ENCODE measurements around the gene PTPN18.
"Not testable (repeated sequence)": the region's sequence is repeated elsewhere in the genome, so short reads cannot be mapped to it uniquely, and the experiment has no call there.

Gene PTPN18, protein sequence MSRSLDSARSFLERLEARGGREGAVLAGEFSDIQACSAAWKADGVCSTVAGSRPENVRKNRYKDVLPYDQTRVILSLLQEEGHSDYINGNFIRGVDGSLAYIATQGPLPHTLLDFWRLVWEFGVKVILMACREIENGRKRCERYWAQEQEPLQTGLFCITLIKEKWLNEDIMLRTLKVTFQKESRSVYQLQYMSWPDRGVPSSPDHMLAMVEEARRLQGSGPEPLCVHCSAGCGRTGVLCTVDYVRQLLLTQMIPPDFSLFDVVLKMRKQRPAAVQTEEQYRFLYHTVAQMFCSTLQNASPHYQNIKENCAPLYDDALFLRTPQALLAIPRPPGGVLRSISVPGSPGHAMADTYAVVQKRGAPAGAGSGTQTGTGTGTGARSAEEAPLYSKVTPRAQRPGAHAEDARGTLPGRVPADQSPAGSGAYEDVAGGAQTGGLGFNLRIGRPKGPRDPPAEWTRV

DNA sequence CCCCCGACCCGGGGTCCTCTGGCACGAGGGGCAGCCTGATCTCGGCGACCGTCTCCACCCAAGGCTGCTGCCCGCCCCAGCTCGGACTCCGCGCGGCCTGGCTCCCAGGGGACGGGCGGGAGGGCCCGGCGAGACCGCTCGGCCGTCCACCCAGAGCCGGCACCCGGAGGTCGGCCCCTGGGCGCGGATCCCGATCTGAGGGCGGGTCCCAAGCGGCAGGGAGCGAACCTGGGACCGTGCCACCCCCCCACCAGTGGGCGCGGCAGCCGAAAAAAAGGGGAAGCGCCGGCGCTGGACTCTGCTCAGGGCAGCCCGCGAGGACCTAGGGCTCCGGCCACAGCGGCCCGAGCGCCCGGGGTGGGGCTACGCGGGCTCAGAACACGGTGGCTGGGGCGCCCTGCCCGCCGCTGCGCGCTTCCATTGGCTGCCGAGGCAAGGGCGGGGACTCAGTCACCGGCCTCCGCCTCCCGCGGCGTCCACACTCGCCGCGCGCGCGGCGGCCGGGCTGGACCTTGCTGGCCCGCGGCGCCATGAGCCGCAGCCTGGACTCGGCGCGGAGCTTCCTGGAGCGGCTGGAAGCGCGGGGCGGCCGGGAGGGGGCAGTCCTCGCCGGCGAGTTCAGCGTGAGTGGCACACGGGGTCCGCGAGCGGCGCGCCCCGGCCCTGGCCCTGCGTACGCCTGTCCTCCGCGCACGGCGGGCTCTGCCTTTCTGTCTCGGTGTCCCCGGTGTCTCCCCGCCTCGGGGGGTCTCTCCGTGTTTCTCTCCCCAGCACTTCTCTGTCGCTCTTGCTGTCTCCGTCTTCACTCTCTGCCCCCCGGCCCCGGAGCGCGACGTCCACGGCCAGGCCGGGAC lies at the start of gene PTPN18:
Gene PTPN18 (plus strand): TSS at position 479 of the 854 bp plus-strand sequence. CDS start 52 bp downstream, at position 531.
- DNase-seq (peak; percentile 48), ATAC-seq (replicated peaks) (peak; percentile 94 to 95)
- Mint-ChIP-seq H3K9me3 (peaks cover 0 to 6% of the 10 kb centered on the region in 2 donors), H3K4me3 (peak within 1 kb of the TSS; percentile 84 to 86), H3K27ac (peak within 1 kb of the TSS; percentile 71), H3K4me1 (peaks cover 17 to 30% of the 10 kb centered on the region in 2 donors), H3K27me3 (no peaks in the 10 kb centered on the region), H3K36me3 (peaks cover 5 to 16% of the 10 kb centered on the region in 2 donors)

GRCh38 chr2:130307850-130308249 lies 48.0 kb upstream of the PTPN18 start:
- DNase-seq (no peak), ATAC-seq (replicated peaks) (no peak)
- Mint-ChIP-seq H3K4me3 (no peak overlapping the region), H3K27ac (no peak overlapping the region), H3K27me3 (peaks cover 11 to 18% of the 10 kb centered on the region in 2 donors), H3K9me3 (no peaks in the 10 kb centered on the region), H3K36me3 (no peaks in the 10 kb centered on the region), H3K4me1 (peaks cover 0 to 2% of the 10 kb centered on the region in 2 donors)

DNA sequence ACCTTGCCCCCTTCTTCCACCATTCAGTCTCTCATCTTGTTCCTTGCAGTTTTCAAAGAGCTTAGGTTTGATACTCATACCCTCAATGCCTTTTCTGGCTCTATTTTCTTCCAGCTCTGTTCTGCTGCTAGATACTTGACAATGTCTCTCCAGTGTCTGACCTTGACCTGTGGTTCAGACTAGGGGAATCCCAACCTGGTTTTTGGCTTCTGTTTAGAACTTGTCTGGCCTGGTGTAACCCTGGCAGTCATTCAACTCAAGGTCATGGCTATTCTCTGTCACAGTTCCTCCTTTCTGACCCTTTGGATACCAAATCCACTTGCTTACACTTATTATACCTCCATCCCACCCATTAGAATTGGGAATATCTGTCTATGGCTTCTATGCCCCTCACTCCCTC lies 45.0 kb upstream of the PTPN18 start:
- H3K4me1 Mint-ChIP-seq, result peaks cover 0 to 2% of the 10 kb centered on the region in 2 donors
- DNase-seq (no peak), ATAC-seq (replicated peaks) (peak in 1 of 2 donors; percentile 39)
- H3K36me3 Mint-ChIP-seq, result no peaks in the 10 kb centered on the region
- peaks cover 19 to 28% of the 10 kb centered on the region in 2 donors for H3K27me3 Mint-ChIP-seq
- no peak overlapping the region for H3K4me3 Mint-ChIP-seq
- H3K9me3 Mint-ChIP-seq, result no peaks in the 10 kb centered on the region
- H3K27ac Mint-ChIP-seq, result no peak overlapping the region

DNA sequence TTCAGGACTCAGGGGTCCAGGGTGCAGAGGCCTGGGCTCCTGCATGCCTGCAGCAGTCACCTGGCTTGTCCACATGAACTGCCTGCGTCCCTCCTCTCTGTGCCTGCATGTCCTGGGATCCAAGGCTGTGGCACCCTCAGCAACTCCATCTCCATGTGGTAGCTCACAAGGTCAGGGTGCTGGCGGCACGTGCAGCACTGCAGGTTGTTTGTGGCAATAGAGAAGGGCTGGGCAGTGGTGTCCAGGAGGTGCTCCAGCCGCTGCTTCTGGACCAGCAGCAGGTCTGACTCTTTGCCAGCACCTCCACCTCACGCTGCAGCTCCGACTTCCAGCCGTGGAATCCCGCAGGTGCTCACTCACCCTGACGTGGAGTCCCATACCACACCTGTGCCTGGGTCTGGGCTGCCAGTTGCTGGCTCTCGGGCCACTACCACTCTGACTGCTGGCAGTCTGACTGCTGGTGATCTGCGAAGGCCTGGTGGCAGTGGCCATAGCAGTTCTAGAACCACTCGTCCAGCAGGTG lies 42.0 kb upstream of the PTPN18 start:
- peaks cover 0 to 2% of the 10 kb centered on the region in 2 donors for H3K4me1 Mint-ChIP-seq
- H3K27me3 Mint-ChIP-seq, result peaks cover 16 to 34% of the 10 kb centered on the region in 2 donors
- H3K9me3 Mint-ChIP-seq, result no peaks in the 10 kb centered on the region
- no peaks in the 10 kb centered on the region for H3K36me3 Mint-ChIP-seq
- no peak for DNase-seq
- H3K4me3 Mint-ChIP-seq, result no peak overlapping the region
- H3K27ac Mint-ChIP-seq, result no peak overlapping the region
- no peak for ATAC-seq (replicated peaks)

DNA sequence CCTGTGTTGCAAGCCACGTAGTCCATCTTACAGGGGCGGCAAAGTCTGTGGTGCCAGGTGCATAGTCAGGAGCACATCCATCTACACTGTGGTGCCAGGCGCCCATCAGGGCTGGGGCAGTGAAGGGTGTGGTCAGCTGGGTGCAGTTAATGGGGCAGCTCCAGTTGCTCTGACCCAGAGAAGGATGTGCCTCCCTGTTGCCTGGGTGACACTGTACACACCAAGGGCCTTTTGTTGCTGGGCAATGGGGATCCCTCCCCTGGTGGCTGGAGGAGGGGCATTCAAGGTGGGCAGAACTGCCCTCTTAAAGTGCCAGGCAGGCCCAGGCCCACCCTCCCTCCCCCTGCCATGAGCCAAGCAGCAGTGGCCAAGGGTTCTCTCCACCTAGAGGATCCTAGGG lies 41.5 kb upstream of the PTPN18 start:
- Mint-ChIP-seq H3K4me3 (no peak overlapping the region), H3K4me1 (peaks cover 0 to 2% of the 10 kb centered on the region in 2 donors), H3K27ac (no peak overlapping the region), H3K36me3 (no peaks in the 10 kb centered on the region), H3K27me3 (peaks cover 19 to 37% of the 10 kb centered on the region in 2 donors), H3K9me3 (no peaks in the 10 kb centered on the region)
- DNase-seq (no peak), ATAC-seq (replicated peaks) (no peak)

DNA sequence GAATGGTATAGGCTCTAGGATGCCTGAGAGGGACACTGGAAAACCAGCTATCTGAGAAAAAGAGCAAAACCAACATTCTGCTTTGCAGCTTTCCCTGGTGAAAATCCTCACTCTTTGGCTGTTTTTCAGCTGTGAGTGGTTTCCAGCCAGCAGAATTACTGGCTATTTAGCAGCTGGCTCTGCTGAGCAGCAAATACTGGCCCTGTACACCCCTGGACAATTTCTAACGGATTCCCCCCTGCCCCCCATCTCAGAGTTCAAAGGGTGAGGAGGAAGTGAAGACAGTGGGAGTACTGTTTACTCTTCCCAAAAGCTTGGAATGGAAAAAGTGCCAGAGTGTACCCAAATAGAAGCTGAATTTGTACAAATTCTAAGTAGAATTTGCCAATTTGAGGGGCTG lies 39.3 kb upstream of the PTPN18 start:
- no peaks in the 10 kb centered on the region for H3K9me3 Mint-ChIP-seq
- DNase-seq (no peak), ATAC-seq (replicated peaks) (no peak)
- H3K27me3 Mint-ChIP-seq, result peaks cover 25 to 44% of the 10 kb centered on the region in 2 donors
- H3K4me3 Mint-ChIP-seq, result no peak overlapping the region
- H3K36me3 Mint-ChIP-seq, result no peaks in the 10 kb centered on the region
- H3K4me1 Mint-ChIP-seq, result peaks cover 0 to 2% of the 10 kb centered on the region in 2 donors
- no peak overlapping the region for H3K27ac Mint-ChIP-seq

GRCh38 chr2:130318906-130319305 lies 37.0 kb upstream of the PTPN18 start:
- Mint-ChIP-seq H3K27ac (no peak overlapping the region), H3K36me3 (no peaks in the 10 kb centered on the region), H3K4me1 (peaks cover 0 to 2% of the 10 kb centered on the region in 2 donors), H3K27me3 (peaks cover 27 to 51% of the 10 kb centered on the region in 2 donors), H3K4me3 (no peak overlapping the region), H3K9me3 (no peaks in the 10 kb centered on the region)
- DNase-seq (no peak), ATAC-seq (replicated peaks) (no peak)

GRCh38 chr2:130319536-130319935 lies 36.3 kb upstream of the PTPN18 start:
- H3K4me3 Mint-ChIP-seq, result no peak overlapping the region
- no peak overlapping the region for H3K27ac Mint-ChIP-seq
- no peak for ATAC-seq (replicated peaks)
- peaks cover 0 to 2% of the 10 kb centered on the region in 2 donors for H3K4me1 Mint-ChIP-seq
- no peaks in the 10 kb centered on the region for H3K9me3 Mint-ChIP-seq
- no peak for DNase-seq
- H3K36me3 Mint-ChIP-seq, result no peaks in the 10 kb centered on the region
- peaks cover 27 to 54% of the 10 kb centered on the region in 2 donors for H3K27me3 Mint-ChIP-seq

DNA sequence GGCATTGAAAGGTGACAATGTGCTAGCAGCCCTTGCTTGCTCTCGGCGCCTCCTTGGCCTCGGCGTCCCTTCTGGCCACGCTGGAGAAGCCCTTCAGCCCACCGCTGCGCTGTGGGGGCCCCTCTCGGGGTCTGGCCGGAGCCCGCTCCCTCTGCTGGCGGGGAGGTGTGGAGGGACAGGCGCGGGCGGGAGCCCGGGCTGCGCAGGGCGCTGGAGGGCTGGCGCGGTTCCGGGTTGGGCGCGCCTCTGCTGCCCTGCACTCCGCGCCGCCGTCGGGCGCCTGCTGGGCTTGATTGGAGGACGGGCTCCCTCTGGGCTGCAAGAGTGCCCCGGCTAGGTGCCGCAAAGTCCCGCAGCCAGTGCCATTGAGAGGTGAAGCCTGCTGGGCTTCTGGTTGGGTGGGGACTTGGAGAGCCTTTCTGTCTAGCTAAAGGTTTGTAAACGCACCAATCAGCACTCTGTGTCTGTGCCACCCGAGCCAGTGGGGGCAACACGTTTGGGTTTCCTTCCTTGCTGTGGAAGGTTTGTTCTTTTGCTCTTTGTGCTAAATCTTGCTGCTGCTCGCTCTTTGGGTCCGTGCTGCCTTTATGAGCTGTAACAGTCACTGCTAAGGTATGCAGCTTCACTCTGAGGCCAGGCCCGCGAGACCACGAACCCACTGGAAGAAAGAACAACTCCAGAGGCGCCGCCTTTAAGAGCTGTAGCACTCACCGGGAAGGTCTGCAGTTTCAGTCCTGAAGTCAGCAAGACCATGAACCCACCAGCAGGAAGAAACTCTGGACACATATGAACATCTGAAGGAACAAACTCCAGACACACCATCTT lies 27.9 kb upstream of the PTPN18 start:
- Mint-ChIP-seq H3K27me3 (peaks cover 45 to 70% of the 10 kb centered on the region in 2 donors), H3K4me3 (no peak overlapping the region), H3K9me3 (no peaks in the 10 kb centered on the region), H3K36me3 (no peaks in the 10 kb centered on the region), H3K27ac (no peak overlapping the region), H3K4me1 (no peaks in the 10 kb centered on the region)
- no peak for DNase-seq
- no peak for ATAC-seq (replicated peaks)

GRCh38 chr2:130328710-130329109 lies 27.1 kb upstream of the PTPN18 start:
- H3K27me3 Mint-ChIP-seq, result peaks cover 45 to 63% of the 10 kb centered on the region in 2 donors
- DNase-seq, result no peak
- no peak overlapping the region for H3K27ac Mint-ChIP-seq
- no peaks in the 10 kb centered on the region for H3K9me3 Mint-ChIP-seq
- no peak for ATAC-seq (replicated peaks)
- no peaks in the 10 kb centered on the region for H3K36me3 Mint-ChIP-seq
- H3K4me1 Mint-ChIP-seq, result no peaks in the 10 kb centered on the region
- H3K4me3 Mint-ChIP-seq, result no peak overlapping the region

GRCh38 chr2:130332271-130333073 lies 23.4 kb upstream of the PTPN18 start:
- H3K4me1 Mint-ChIP-seq, result peaks cover 0 to 3% of the 10 kb centered on the region in 2 donors
- H3K27me3 Mint-ChIP-seq, result peaks cover 34 to 46% of the 10 kb centered on the region in 2 donors
- ATAC-seq (replicated peaks), result peak; percentile 91 to 93
- H3K27ac Mint-ChIP-seq, result no peak overlapping the region
- no peaks in the 10 kb centered on the region for H3K9me3 Mint-ChIP-seq
- DNase-seq, result peak; percentile 50
- peak overlapping the region; percentile 20 to 33 for H3K4me3 Mint-ChIP-seq
- H3K36me3 Mint-ChIP-seq, result peaks cover 3 to 5% of the 10 kb centered on the region in 2 donors

GRCh38 chr2:130333253-130333652 lies 22.6 kb upstream of the PTPN18 start:
- H3K4me1 Mint-ChIP-seq; DNase-seq; H3K9me3 Mint-ChIP-seq; H3K27ac Mint-ChIP-seq; H3K4me3 Mint-ChIP-seq; H3K36me3 Mint-ChIP-seq; ATAC-seq (replicated peaks): not testable (repeated sequence)
- H3K27me3 Mint-ChIP-seq, result peaks cover 29 to 40% of the 10 kb centered on the region in 2 donors

- H3K4me1 Mint-ChIP-seq, result peaks cover 0 to 5% of the 10 kb centered on the region in 2 donors
- H3K9me3 Mint-ChIP-seq, result no peaks in the 10 kb centered on the region
- H3K36me3 Mint-ChIP-seq, result peaks cover 6 to 11% of the 10 kb centered on the region in 2 donors
- DNase-seq, result no peak
- H3K27ac Mint-ChIP-seq, result no peak overlapping the region
- H3K4me3 Mint-ChIP-seq, result no peak overlapping the region
- peaks cover 22 to 33% of the 10 kb centered on the region in 2 donors for H3K27me3 Mint-ChIP-seq
- no peak for ATAC-seq (replicated peaks)
Observed at GRCh38 chr2:130334026-130334425, 21.8 kb upstream of the PTPN18 start.
